ENCODE results near the gene EPHB1.

EPHB1 gene

GRCh38 chr3:134846084-134846483 lies 51.0 kb downstream of the EPHB1 start:
- DNase-seq (ENCODE audit: low spot score) = no peak
- H3K36me3 ChIP-seq (ENCODE audit: low read depth) = no peaks in the 10 kb centered on the region
- no peaks in the 10 kb centered on the region for H3K27me3 ChIP-seq (ENCODE audit: insufficient read depth, poor library complexity, severe bottlenecking)
- H3K4me3 ChIP-seq (ENCODE audit: severe bottlenecking) = no peak overlapping the region
- peaks cover 15% of the 10 kb centered on the region for H3K4me1 ChIP-seq (ENCODE audit: insufficient read depth, poor library complexity, severe bottlenecking)
- TF ChIP-seq CTCF (IDR thresholded peaks at IDR 0.05; ENCODE audit: poor library complexity, severe bottlenecking) = no peak
- no peaks in the 10 kb centered on the region for H3K9me3 ChIP-seq (ENCODE audit: severe bottlenecking)
- no peak for ATAC-seq (ENCODE audit: low read depth)
- peak overlapping the region; percentile 86 for H3K27ac ChIP-seq (ENCODE audit: poor library complexity, severe bottlenecking)

- peaks cover 15% of the 10 kb centered on the region for H3K4me1 ChIP-seq (ENCODE audit: insufficient read depth, poor library complexity, severe bottlenecking)
- DNase-seq (ENCODE audit: low spot score) (peak; percentile 81), ATAC-seq (ENCODE audit: low read depth) (peak; percentile 95)
Observed at GRCh38 chr3:134846911-134847317, 51.9 kb downstream of the EPHB1 start.

GRCh38 chr3:134847349-134847748 lies 52.3 kb downstream of the EPHB1 start:
- ATAC-seq (ENCODE audit: low read depth) (peak; percentile 3; the same call in 1 of the 3 replicates), DNase-seq (ENCODE audit: low spot score) (no peak)
- Histone ChIP-seq H3K27me3 (ENCODE audit: insufficient read depth, poor library complexity, severe bottlenecking) (no peaks in the 10 kb centered on the region), H3K36me3 (ENCODE audit: low read depth) (no peaks in the 10 kb centered on the region), H3K4me1 (ENCODE audit: insufficient read depth, poor library complexity, severe bottlenecking) (peaks cover 15% of the 10 kb centered on the region), H3K27ac (ENCODE audit: poor library complexity, severe bottlenecking) (peak overlapping the region; percentile 86), H3K9me3 (ENCODE audit: severe bottlenecking) (no peaks in the 10 kb centered on the region), H3K4me3 (ENCODE audit: severe bottlenecking) (no peak overlapping the region)
- no peak for TF ChIP-seq CTCF (IDR thresholded peaks at IDR 0.05; ENCODE audit: poor library complexity, severe bottlenecking)

More at GRCh38 chr3:134846911-134847317, 51.9 kb downstream of the EPHB1 start:
- no peaks in the 10 kb centered on the region for H3K36me3 ChIP-seq (ENCODE audit: low read depth)
- peak overlapping the region; percentile 86 for H3K27ac ChIP-seq (ENCODE audit: poor library complexity, severe bottlenecking)
- no peaks in the 10 kb centered on the region for H3K27me3 ChIP-seq (ENCODE audit: insufficient read depth, poor library complexity, severe bottlenecking)
- no peaks in the 10 kb centered on the region for H3K9me3 ChIP-seq (ENCODE audit: severe bottlenecking)
- no peak for TF ChIP-seq CTCF (IDR thresholded peaks at IDR 0.05; ENCODE audit: poor library complexity, severe bottlenecking)
- H3K4me3 ChIP-seq (ENCODE audit: severe bottlenecking) = no peak overlapping the region

GRCh38 chr3:134849561-134849960 lies 54.5 kb downstream of the EPHB1 start:
- Histone ChIP-seq H3K36me3 (ENCODE audit: low read depth) (no peaks in the 10 kb centered on the region), H3K4me1 (ENCODE audit: insufficient read depth, poor library complexity, severe bottlenecking) (peaks cover 15% of the 10 kb centered on the region), H3K27ac (ENCODE audit: poor library complexity, severe bottlenecking) (no peak overlapping the region), H3K27me3 (ENCODE audit: insufficient read depth, poor library complexity, severe bottlenecking) (no peaks in the 10 kb centered on the region), H3K9me3 (ENCODE audit: severe bottlenecking) (no peaks in the 10 kb centered on the region), H3K4me3 (ENCODE audit: severe bottlenecking) (no peak overlapping the region)
- ATAC-seq (ENCODE audit: low read depth) (no peak), DNase-seq (ENCODE audit: low spot score) (no peak)
- no peak for TF ChIP-seq CTCF (IDR thresholded peaks at IDR 0.05; ENCODE audit: poor library complexity, severe bottlenecking)

GRCh38 chr3:134850761-134851160 lies 55.7 kb downstream of the EPHB1 start:
- Histone ChIP-seq H3K27ac (ENCODE audit: poor library complexity, severe bottlenecking) (no peak overlapping the region), H3K9me3 (ENCODE audit: severe bottlenecking) (no peaks in the 10 kb centered on the region), H3K27me3 (ENCODE audit: insufficient read depth, poor library complexity, severe bottlenecking) (no peaks in the 10 kb centered on the region), H3K4me1 (ENCODE audit: insufficient read depth, poor library complexity, severe bottlenecking) (peaks cover 15% of the 10 kb centered on the region), H3K4me3 (ENCODE audit: severe bottlenecking) (no peak overlapping the region), H3K36me3 (ENCODE audit: low read depth) (no peaks in the 10 kb centered on the region)
- ATAC-seq (ENCODE audit: low read depth) (no peak), DNase-seq (ENCODE audit: low spot score) (no peak)
- TF ChIP-seq CTCF (IDR thresholded peaks at IDR 0.05; ENCODE audit: poor library complexity, severe bottlenecking) = no peak
